WERI-Rb-1 (cell line): Measurements from ENCODE around the gene KDM6A.
"Not testable (repeated sequence)": the region's sequence is repeated elsewhere in the genome, so short reads cannot be mapped to it uniquely, and the experiment has no call there.

Experiments used
- DNase-seq: peaks from one replicate; pipeline ENCODE4 v3.0.0-alpha.2; 2020
- H3K27ac ChIP-seq: fragments of 250-450 bp; sonication (Bioruptor Pico); 2 replicates; pipeline ENCODE4 v1.5.1; 2020; ENCODE audit warnings: mild to moderate bottlenecking, moderate library complexity
- H3K27me3 ChIP-seq: fragments of 250-450 bp; sonication (Bioruptor Pico); 2 replicates; pipeline ENCODE4 v1.5.1; 2021; ENCODE audit warnings: mild to moderate bottlenecking, low read depth, moderate library complexity; ENCODE audit not compliant: insufficient read depth, severe bottlenecking
- H3K36me3 ChIP-seq: fragments of 250-450 bp; sonication (Bioruptor Pico); 2 replicates; pipeline ENCODE4 v1.5.1; 2020; ENCODE audit warnings: mild to moderate bottlenecking, moderate library complexity
- H3K4me3 ChIP-seq: 2 replicates; pipeline ENCODE4 v1.5.1; 2011; ENCODE audit warnings: low read depth, mild to moderate bottlenecking, control low read depth, low read length
- H3K9me3 ChIP-seq: fragments of 250-450 bp; sonication (Bioruptor Pico); 2 replicates; pipeline ENCODE4 v1.5.1; 2021; ENCODE audit warnings: mild to moderate bottlenecking, moderate library complexity; ENCODE audit not compliant: severe bottlenecking
- CTCF ChIP-seq: IDR thresholded peaks from 2 replicates; pipeline ENCODE4 v1.5.1; 2011; ENCODE audit warnings: low read depth, mild to moderate bottlenecking, control low read depth, inconsistent platforms, low read length

KDM6A gene

GRCh38 chrX:44882635-44883034 lies 9.6 kb downstream of the KDM6A start:
- no peak overlapping the region for H3K27ac ChIP-seq
- TF ChIP-seq CTCF: no peak
- H3K9me3 ChIP-seq: no peaks in the 10 kb centered on the region
- peaks cover 3% of the 10 kb centered on the region; the same call in 1 of the 2 replicates for H3K36me3 ChIP-seq
- H3K27me3 ChIP-seq: no peaks in the 10 kb centered on the region
- no peak for DNase-seq
- H3K4me3 ChIP-seq: no peak overlapping the region

- H3K27ac ChIP-seq: no peak overlapping the region
- no peaks in the 10 kb centered on the region for H3K9me3 ChIP-seq
- H3K27me3 ChIP-seq: no peaks in the 10 kb centered on the region
- no peak overlapping the region for H3K4me3 ChIP-seq
- no peaks in the 10 kb centered on the region; the same call in 1 of the 2 replicates for H3K36me3 ChIP-seq
- no peak for TF ChIP-seq CTCF
- no peak for DNase-seq
Observed at GRCh38 chrX:44884944-44885343, 12.0 kb downstream of the KDM6A start.

- H3K4me3 ChIP-seq: no peak overlapping the region
- no peaks in the 10 kb centered on the region for H3K36me3 ChIP-seq
- no peak overlapping the region for H3K27ac ChIP-seq
- no peak for TF ChIP-seq CTCF
- H3K27me3 ChIP-seq: no peaks in the 10 kb centered on the region
- DNase-seq: no peak
- no peaks in the 10 kb centered on the region for H3K9me3 ChIP-seq
Observed at GRCh38 chrX:44889824-44890223, 16.8 kb downstream of the KDM6A start.

GRCh38 chrX:44890247-44890646 lies 17.3 kb downstream of the KDM6A start:
- TF ChIP-seq CTCF: no peak
- Histone ChIP-seq H3K4me3 (no peak overlapping the region), H3K27me3 (no peaks in the 10 kb centered on the region), H3K36me3 (no peaks in the 10 kb centered on the region), H3K9me3 (no peaks in the 10 kb centered on the region), H3K27ac (no peak overlapping the region)
- DNase-seq: no peak

GRCh38 chrX:44890687-44891086 lies 17.7 kb downstream of the KDM6A start:
- not testable (repeated sequence) for H3K9me3 ChIP-seq, H3K4me3 ChIP-seq, H3K36me3 ChIP-seq, H3K27ac ChIP-seq, DNase-seq, H3K27me3 ChIP-seq

GRCh38 chrX:44891642-44892041 lies 18.7 kb downstream of the KDM6A start:
- DNase-seq: no peak

More at GRCh38 chrX:44891642-44892041, 18.7 kb downstream of the KDM6A start:
- TF ChIP-seq CTCF: no peak
- Histone ChIP-seq H3K36me3 (no peaks in the 10 kb centered on the region), H3K27ac (no peak overlapping the region), H3K27me3 (no peaks in the 10 kb centered on the region), H3K9me3 (no peaks in the 10 kb centered on the region), H3K4me3 (no peak overlapping the region)
